Stimulated activated CD8-positive, alpha-beta memory T cell treated with anti-CD3 and anti-CD28 coated beads, Interleukin-7, amount 100 ng/mL, for 4 hours (primary cell): ENCODE data around the gene CDH12.
"Not testable (repeated sequence)": the region's sequence is repeated elsewhere in the genome, so short reads cannot be mapped to it uniquely, and the experiment has no call there.

ENCODE experiments used
- DNase-seq, 2 donors: peaks; one replicate each; pipeline ENCODE4 v3.0.0-alpha.2; 2020; ENCODE audit warnings: low read depth in 2 of 2

CDH12 gene

GRCh38 chr5:22852807-22853660 lies at the start of gene CDH12:
Gene CDH12 (minus strand): TSS chr5:22853344.
- no peak for DNase-seq

GRCh38 chr5:22901885-22902284 lies 48.7 kb upstream of the CDH12 start:
- DNase-seq: no peak

- no peak for DNase-seq
Measured at GRCh38 chr5:22900801-22901310, 47.7 kb upstream of the CDH12 start.

- DNase-seq: no peak
Measured at GRCh38 chr5:22899341-22899740, 46.2 kb upstream of the CDH12 start.

GRCh38 chr5:22896152-22896551 lies 43.0 kb upstream of the CDH12 start:
- DNase-seq: no peak

GRCh38 chr5:22892441-22892840 lies 39.3 kb upstream of the CDH12 start:
- no peak for DNase-seq

- DNase-seq: no peak
Measured at GRCh38 chr5:22889720-22890119, 36.6 kb upstream of the CDH12 start.

GRCh38 chr5:22887566-22887965 lies 34.4 kb upstream of the CDH12 start:
- no peak for DNase-seq

- DNase-seq: not testable (repeated sequence)
Measured at GRCh38 chr5:22858911-22859310, 5.8 kb upstream of the CDH12 start.

GRCh38 chr5:22855824-22856223 lies 2.7 kb upstream of the CDH12 start:
- no peak for DNase-seq

- no peak for DNase-seq
Measured at GRCh38 chr5:22850981-22851380, 2.2 kb downstream of the CDH12 start.

GRCh38 chr5:22846693-22847092 lies 6.5 kb downstream of the CDH12 start:
- DNase-seq: no peak

- no peak for DNase-seq
Measured at GRCh38 chr5:22844636-22845035, 8.5 kb downstream of the CDH12 start.

- no peak for DNase-seq
Measured at GRCh38 chr5:22844155-22844554, 9.0 kb downstream of the CDH12 start.

- no peak for DNase-seq
Measured at GRCh38 chr5:22842574-22842973, 10.6 kb downstream of the CDH12 start.

GRCh38 chr5:22837803-22838202 lies 15.3 kb downstream of the CDH12 start:
- no peak for DNase-seq

GRCh38 chr5:22835686-22836085 lies 17.5 kb downstream of the CDH12 start:
- DNase-seq: no peak

- DNase-seq: no peak
Measured at GRCh38 chr5:22793463-22793862, 59.7 kb downstream of the CDH12 start.

- no peak for DNase-seq
Measured at GRCh38 chr5:22787807-22788206, 65.3 kb downstream of the CDH12 start.

- no peak for DNase-seq
Measured at GRCh38 chr5:22787398-22787797, 65.7 kb downstream of the CDH12 start.

- DNase-seq: no peak
Measured at GRCh38 chr5:22780756-22781155, 72.4 kb downstream of the CDH12 start.

GRCh38 chr5:22779499-22779898 lies 73.6 kb downstream of the CDH12 start:
- no peak for DNase-seq

- no peak for DNase-seq
Measured at GRCh38 chr5:22776285-22776684, 76.9 kb downstream of the CDH12 start.

GRCh38 chr5:22774214-22774613 lies 78.9 kb downstream of the CDH12 start:
- not testable (repeated sequence) for DNase-seq
